CD4-positive, alpha-beta T cell treated with Interleukin-17A for 4 hours (primary cell): ENCODE results near the gene KCNC1.
A peak's percentile ranks its signal among the peaks of the same experiment; 100 is the strongest.

Source experiments
- DNase-seq: peaks from one replicate; pipeline ENCODE4 v3.0.0-alpha.2; 2020; ENCODE audit warnings: mixed read lengths

Gene KCNC1

DNA sequence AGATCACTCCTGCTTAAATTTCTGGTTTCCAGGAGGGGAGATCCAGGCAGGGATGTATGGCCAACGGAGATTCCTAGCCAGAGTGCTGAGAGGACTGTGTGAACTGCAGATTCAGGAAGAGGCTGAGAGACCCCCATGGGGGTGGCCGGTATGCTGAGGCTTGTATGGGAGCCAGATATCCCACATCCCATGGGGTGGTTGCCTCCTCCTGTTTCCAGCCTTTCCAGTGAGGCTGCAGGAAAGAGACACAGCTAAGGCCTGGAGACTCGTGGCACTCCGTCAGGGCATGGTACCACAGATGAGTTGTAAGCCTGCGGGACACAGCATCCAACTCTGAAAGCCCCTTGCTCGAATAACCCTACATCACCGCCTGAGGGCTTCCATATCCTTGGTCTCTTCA lies 16.6 kb upstream of the KCNC1 start:
- DNase-seq: no peak

DNA sequence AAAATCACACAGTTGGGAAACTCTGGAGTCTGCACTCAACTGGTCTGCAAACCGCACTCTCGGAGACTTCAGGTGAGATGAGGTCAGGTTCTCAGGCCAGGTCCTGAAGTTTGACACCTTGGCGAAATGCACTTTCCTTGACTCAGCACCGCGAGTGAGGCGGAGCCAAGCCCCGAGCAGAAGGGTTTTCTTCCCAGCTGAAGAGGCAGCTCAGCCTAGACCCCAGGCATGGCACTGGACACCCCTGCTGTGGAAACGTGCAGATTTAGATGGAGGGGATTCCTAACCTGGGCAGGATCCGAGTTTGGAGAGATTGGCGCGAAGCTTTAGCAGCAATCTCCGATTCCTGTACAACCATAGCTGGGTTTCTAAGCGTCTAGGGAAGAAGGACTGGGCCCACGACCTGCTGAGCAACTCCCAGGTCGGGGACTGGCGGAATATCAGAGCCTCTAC lies 16.0 kb upstream of the KCNC1 start:
- DNase-seq: no peak

DNA sequence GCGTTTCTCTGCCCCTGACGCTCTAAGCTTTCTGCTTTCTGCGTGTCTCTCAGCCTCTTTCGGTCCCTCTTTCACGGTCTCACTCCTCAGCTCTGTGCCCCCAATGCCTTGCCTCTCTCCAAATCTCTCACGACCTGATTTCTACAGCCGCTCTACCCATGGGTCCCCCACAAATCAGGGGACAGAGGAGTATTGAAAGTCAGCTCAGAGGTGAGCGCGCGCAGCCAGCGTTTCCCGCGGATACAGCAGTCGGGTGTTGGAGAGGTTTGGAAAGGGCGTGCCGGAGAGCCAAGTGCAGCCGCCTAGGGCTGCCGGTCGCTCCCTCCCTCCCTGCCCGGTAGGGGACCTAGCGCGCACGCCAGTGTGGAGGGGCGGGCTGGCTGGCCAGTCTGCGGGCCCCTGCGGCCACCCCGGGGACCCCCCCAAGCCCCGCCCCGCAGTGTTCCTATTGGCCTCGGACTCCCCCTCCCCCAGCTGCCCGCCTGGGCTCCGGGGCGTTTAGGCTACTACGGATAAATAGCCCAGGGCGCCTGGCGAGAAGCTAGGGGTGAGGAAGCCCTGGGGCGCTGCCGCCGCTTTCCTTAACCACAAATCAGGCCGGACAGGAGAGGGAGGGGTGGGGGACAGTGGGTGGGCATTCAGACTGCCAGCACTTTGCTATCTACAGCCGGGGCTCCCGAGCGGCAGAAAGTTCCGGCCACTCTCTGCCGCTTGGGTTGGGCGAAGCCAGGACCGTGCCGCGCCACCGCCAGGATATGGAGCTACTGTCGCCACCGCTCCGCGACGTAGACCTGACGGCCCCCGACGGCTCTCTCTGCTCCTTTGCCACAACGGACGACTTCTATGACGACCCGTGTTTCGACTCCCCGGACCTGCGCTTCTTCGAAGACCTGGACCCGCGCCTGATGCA lies 15.3 kb upstream of the KCNC1 start, which contains the start of gene MYOD1:
Gene MYOD1, plus strand, starts transcription at position 544 of the 910 bp plus-strand sequence. Its CDS starts 212 bp downstream, at position 756.
- DNase-seq: no peak

DNA sequence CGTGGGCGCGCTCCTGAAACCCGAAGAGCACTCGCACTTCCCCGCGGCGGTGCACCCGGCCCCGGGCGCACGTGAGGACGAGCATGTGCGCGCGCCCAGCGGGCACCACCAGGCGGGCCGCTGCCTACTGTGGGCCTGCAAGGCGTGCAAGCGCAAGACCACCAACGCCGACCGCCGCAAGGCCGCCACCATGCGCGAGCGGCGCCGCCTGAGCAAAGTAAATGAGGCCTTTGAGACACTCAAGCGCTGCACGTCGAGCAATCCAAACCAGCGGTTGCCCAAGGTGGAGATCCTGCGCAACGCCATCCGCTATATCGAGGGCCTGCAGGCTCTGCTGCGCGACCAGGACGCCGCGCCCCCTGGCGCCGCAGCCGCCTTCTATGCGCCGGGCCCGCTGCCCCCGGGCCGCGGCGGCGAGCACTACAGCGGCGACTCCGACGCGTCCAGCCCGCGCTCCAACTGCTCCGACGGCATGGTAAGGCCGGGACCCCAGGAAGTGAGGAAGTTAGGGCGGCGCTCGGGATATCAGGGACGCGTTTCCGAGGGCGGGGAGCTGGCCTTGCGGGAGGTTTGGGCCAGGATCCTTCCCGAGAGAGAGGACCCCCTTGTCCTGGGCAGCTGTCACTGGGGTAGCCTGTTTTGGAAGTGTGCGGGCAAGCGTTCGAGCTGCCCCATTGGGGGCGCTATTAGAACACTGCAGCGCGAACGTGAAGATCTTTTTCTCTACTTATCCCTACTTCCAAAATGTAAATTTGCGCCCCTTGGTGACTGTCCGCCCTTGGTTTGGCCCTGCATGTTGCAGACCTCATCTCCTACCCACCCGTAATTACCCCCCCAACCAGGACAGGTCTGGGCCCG lies 14.4 kb upstream of the KCNC1 start:
- DNase-seq: no peak

DNA sequence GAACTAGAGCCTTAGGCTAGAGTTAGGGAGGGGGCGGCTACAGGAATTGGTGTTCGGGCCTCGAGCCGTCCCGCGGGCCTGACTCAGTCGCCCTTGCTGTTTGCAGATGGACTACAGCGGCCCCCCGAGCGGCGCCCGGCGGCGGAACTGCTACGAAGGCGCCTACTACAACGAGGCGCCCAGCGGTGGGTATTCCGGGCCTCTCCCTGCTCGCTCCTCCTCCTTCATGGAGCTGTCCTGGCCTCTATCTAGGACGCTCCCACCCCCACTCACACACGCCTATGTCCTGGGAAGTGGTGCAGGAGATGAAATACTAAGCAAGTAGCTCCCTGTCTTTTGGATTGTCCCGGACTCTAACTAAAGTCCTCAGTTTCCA lies 13.8 kb upstream of the KCNC1 start:
- no peak for DNase-seq

DNA sequence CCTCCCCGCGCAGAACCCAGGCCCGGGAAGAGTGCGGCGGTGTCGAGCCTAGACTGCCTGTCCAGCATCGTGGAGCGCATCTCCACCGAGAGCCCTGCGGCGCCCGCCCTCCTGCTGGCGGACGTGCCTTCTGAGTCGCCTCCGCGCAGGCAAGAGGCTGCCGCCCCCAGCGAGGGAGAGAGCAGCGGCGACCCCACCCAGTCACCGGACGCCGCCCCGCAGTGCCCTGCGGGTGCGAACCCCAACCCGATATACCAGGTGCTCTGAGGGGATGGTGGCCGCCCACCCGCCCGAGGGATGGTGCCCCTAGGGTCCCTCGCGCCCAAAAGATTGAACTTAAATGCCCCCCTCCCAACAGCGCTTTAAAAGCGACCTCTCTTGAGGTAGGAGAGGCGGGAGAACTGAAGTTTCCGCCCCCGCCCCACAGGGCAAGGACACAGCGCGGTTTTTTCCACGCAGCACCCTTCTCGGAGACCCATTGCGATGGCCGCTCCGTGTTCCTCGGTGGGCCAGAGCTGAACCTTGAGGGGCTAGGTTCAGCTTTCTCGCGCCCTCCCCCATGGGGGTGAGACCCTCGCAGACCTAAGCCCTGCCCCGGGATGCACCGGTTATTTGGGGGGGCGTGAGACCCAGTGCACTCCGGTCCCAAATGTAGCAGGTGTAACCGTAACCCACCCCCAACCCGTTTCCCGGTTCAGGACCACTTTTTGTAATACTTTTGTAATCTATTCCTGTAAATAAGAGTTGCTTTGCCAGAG lies 13.2 kb upstream of the KCNC1 start:
- DNase-seq: no peak

DNA sequence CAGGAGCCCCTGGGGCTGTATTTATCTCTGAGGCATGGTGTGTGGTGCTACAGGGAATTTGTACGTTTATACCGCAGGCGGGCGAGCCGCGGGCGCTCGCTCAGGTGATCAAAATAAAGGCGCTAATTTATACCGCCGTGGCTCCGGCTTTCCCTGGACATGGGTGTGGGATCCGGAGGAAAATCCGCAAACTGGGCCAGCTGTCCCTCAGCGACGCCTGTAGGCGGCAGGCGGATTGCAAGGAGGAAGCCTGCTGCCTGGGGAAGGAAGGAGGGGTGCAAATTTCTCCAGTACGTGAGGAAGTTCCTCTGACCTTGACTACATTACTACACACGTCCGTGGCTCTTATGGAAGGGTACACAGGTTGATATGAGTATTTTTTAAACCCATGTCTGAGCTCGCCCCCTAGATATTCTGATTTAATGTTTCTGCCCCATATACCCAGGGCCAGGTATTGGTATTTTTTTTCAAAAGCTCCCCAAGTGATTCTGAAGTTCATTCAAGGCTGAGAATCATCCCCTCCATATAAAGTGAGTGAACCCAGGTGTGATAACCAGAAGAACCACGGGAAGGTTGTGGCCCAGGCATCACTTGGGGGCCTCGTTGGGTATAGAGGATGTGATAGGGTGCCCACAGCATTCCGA lies 12.5 kb upstream of the KCNC1 start:
- no peak for DNase-seq

DNA sequence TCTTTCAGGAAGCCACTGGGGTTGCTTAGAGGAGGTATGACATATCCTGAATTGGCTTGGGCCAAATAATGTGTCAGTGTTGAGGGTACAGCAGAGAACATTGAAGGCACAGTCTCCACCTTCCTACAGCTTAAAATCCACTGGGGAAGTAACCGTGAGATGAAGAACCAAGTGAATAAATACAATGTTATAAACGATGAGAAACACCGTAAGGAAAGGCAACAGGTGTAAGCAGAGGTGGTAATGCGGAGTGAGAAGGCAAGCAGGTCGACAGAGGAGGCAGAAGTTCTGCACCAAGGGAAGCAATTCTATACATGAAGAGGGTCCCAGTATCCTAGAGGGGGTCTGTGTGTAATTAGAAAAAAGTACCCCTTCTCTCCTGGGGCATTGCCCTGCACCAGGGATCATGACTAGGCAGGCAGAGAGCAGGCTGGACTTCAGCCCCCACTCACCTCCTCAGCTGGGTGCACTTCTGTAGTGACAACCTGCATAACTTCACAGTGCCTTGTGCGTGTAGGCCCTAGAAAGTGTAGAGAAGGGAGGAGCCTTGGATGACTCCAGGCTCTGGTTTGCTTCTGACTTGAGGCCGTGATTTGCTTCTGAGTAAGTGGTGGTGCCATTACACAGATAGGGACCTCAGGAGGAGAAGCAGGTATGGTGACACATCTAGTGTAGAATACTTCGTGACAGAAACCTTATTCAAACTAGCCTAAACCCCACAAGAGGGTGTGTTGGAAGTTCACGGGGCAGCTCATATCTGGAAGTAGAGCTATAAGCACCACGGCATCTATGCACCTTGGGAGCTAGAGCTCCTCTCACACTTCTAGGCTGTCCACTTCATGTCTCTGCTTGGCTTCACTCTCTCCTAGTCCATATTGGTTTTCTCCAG lies 10.3 kb upstream of the KCNC1 start:
- DNase-seq: no peak

DNA sequence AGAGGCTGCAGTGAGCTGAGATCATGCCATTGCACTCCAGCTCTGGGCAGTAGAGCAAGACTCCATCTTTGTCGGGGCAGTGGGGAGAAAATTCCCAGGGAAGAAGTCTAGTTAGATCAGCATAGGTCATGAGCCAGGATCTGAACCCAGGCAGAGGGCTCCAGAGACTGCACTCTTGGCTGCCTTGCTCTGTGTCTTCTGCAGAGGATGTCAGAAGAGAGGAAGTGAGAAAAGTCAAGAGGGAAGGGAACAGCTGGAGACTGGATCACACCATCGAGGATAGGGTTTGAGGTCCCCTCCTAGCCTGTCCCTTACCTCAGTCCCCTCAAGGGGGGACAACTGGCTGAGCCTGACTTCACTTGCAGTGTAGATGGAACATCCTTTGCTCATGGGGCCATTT lies 9.4 kb upstream of the KCNC1 start:
- no peak for DNase-seq

DNA sequence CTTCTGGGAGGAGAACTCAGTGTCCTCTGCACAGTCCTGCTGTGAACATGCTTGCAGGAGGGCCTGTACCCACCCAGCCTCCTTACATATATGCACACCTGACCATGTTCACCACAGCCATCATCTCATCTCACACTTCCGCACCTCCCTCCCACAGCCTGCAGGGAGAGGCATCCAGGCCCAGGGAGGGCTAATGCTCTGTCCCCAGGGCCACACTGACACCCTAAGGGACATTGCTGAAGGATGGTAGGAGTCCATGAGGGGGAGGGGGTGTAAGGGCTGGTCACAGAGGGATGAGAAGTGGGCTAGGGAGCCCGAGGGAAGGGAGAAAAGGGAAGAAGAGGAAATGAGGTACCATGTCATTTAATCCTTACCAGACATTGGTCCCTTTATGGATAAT lies 4.4 kb upstream of the KCNC1 start:
- no peak for DNase-seq

DNA sequence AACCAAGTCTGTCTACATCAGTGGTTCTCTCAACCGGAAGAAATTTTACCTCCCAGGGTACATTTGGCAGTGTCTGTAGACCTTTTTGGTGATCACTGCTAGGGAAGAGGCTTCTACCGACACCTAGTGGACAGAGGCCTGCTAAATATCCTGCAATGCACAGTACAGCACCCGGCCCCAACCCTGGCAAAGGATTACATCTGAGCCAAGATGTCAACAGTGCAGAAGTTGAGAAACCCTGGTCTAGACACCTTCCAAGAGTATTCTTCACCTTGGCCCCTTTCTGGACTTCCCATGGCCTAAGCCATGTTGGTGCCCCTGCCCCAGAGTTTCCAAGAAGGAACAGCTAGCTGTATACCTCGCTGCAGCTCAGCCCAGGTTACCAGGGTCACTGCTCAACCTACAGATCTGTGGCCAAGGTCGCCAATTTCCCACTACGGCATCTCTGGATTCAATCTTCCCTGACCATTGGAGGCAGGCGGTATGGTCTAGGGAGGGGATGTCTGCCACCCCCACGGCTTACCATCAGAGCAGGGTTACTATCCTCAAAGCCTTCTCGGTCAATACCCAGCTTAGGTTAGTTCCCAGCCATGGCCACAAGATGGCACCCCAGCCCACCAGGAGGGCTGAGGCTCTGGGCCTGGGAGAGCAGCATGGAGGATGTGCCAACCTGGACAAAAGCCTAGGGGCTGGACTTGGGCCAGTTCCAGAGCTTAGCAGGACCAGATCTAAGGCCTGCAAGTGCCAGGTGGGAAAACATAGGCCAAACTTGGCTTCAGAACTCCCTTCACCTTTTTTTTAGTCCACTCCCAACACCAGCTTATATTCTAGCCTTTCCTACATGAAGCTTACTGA lies 3.7 kb upstream of the KCNC1 start:
- DNase-seq: peak; percentile 51

DNA sequence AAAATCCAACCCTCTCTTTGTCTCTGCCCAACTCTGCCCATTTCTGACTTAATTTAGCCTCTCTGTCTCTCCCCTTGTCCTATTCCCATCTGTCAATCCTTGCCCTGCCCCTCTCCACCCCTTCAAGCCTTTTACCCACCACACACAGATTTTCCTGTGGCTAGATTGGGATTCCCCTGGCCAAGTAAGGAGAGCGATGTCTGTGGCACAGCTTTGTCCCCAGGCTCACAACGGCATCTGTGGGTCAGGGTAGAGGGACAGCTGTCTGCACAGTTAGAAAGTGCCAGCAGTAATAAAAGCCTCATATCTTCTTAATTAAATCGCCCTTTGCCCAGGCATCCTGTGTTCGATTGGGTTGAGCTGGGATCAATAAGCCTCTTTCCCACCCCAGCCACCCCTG lies 1.3 kb upstream of the KCNC1 start:
- DNase-seq: no peak

DNA sequence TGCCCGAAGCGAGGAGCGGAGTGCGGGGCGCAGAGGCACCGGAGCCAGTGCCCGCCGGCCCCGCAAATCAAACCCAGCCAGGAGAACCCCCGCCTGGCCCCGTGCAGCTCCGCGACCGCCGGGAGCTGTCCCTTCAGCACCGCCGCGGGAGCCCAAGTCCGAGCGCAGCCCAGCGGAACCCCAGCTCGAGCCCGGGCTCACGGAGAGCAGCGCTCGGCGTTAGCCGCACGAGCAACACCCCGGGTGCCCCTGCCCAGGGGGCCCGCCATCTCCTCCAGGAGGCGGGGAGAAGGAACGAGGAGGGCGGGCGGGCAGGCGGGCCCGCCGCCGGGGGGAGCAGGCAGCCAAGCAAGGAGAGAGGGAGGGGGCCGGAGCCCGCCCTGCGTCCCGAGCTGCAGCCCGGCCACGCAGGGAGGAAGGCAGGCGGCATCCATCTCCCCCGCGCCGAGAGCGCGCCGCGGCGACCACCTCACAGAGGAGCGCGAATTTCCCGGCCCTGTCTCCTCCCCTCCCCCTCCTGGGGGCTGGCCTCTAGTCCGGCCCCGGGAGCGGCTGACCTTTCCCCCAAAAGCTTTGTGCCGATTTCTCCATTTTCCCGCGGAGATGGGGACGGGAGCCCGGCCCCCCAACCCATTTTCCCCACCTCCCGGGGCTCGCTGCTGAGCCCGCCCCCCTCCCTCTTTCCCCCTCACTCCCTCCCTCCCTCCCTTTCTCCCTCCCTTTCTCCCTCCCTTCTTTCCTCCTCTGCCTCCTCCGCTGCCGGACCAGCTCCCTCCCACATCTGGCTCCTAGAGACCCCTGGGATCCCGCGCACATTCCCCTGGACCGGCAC lies 621 bp downstream of the KCNC1 start:
- DNase-seq: no peak

DNA sequence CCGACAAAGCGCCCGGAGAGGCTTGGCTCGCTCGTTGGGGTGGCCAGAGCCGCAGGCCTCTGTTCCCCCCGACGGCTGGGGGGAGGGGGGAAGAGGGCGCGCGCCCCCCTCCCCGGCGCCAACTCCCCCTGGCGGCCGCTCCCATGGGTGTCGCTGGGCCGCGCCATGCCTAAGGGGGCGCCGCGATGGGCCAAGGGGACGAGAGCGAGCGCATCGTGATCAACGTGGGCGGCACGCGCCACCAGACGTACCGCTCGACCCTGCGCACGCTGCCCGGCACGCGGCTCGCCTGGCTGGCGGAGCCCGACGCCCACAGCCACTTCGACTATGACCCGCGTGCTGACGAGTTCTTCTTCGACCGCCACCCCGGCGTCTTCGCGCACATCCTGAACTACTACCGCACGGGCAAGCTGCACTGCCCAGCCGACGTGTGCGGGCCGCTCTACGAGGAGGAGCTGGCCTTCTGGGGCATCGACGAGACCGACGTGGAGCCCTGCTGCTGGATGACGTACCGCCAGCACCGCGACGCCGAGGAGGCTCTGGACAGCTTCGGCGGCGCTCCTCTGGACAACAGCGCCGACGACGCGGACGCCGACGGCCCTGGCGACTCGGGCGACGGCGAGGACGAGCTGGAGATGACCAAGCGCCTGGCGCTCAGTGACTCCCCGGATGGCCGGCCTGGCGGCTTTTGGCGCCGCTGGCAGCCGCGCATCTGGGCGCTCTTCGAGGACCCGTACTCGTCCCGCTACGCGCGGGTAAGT lies 1.4 kb downstream of the KCNC1 start:
- no peak for DNase-seq

DNA sequence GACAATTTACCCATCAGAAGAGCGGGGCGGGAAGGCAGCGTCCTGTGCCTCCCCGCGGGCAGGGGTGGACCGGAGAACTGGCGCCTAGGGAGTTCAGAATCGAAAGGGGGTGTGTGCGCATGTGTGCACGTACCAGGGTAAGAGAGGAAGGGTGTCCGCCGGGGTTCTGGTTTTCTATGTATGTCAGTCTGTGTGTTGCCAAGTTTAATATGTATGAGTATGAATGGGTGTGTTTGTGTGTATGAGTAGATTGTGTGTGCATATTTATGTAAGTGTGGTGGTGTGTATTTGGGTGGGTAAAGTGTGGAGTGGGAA lies 2.0 kb downstream of the KCNC1 start:
- DNase-seq: no peak

DNA sequence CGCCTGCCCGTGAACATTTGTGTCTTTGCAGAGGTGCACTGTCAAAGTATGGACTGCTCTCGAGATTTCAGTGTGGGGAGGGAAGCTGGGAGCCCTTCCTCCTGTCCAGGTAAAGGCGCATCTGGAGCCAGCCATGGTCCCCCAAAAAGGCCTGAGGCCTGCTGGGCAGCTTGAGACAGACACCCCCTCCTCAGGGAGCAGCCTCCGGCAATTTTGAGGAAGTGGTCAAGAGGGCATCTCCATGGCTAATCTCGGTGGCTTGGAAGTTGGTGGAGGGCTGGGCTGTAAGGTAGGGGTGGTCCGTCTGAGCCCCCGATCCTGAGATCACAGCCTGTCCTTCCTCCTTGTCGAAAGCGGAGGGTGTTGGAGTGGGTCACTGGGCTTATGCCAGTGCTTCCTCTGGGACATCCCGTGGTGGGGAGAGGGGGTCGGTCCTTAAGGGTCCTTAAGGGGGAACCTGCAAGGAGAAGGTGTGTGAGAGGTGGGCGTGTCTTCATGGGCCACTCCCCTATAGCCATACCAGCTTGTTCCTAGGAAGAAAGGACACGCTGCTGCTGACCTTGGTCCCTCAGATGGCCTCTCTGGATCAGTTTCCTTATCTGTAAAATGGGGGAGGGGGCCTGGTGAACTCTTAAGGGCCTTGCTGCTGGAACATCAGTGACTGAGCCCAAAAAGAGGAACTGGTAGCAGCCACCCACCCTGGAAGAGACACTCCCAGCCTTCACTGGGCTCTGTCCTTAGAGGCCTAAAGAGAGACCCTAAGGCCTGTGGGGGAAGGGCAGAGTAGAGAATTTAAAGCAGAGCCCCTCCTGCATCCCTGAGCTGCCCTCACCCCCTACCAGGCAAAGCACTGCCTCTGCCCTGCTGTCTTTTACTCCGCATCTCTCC lies 2.6 kb downstream of the KCNC1 start:
- DNase-seq: no peak

DNA sequence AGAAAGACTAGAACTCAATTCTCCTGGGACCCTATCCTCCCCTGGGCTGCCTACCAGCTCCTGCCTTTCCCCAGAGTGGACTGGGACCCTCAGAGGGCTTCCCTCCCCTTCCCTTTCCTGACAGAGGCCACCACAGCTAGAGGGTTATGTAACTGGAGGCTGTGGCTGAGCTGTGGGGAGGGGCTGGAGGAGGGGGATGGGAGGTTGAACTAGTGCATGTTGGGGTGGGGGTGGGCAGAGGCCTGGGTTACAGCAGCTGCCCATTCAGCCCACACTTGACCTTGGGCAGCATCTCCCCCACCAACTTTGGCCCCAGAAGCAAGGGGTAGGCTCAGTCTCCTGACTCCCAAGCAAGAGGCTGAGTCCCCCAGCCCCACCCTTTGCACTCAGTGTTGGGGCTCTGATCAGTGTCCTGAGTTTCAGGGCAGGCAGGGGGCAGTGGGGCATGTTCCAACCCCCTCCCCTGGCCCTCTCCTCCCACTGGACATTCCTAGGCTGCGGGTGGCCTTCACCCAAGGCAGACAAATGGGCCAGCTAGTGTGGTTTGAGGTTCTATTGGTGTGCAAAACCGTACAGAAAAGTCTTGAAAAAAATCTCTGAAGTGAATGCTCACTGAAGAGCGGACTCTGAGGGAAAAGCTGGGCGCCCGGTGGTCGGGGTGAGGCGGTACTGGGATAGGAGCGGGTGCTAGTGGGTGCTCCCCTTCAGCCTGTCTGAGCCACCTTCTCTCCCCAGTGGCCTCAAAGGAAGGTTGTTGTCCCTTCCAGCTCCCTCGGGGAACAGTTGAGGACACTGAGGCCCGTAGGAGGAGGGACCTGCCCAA lies 3.8 kb downstream of the KCNC1 start:
- no peak for DNase-seq
